Thoracic aorta (tissue), 2 donors: ENCODE results near the gene EPHX1. TPM values are rescaled to one million over a fixed set of nuclear protein-coding genes. Genes with fewer than 3 reads are reported as not detected.

Source experiments
- ATAC-seq: fragments of 150-250 bp; one replicate; pipeline ENCODE4 v1.8.0; 2017; ENCODE audit warnings: low read depth; ENCODE audit not compliant: insufficient number of reproducible peaks, low FRiP score
- DNase-seq: peaks from one replicate; pipeline ENCODE4 v3.0.0-alpha.2; 2020; ENCODE audit warnings: low spot score
- H3K27ac ChIP-seq, 2 donors: fragments of 200-600 bp; sonication (generic); 1 replicate in 1 of 2; 2 replicates in 1 of 2; pipeline ENCODE4 v1.5.1; 2016; ENCODE audit warnings: mild to moderate bottlenecking in 2 of 2, moderate library complexity in 2 of 2
- H3K27me3 ChIP-seq: fragments of 200-600 bp; sonication (generic); replicated peaks from 2 replicates; pipeline ENCODE4 v1.6.0; 2016; ENCODE audit warnings: mild to moderate bottlenecking; ENCODE audit not compliant: insufficient read depth
- H3K36me3 ChIP-seq: fragments of 200-600 bp; sonication (generic); one replicate; pipeline ENCODE4 v1.5.1; 2016
- H3K4me1 ChIP-seq, 2 donors: fragments of 200-600 bp; sonication (generic); 1 replicate in 1 of 2; 2 replicates in 1 of 2; pipeline versions ENCODE4 v1.5.1 to v1.6.0; 2016; ENCODE audit warnings: low read depth in 2 of 2, mild to moderate bottlenecking in 1 of 2; ENCODE audit not compliant: control insufficient read depth in 1 of 2
- H3K4me3 ChIP-seq: fragments of 200-600 bp; sonication (generic); 2 replicates; pipeline ENCODE4 v1.5.1; 2016; ENCODE audit warnings: mild to moderate bottlenecking
- H3K9me3 ChIP-seq: fragments of 200-600 bp; sonication (generic); 2 replicates; pipeline ENCODE4 v1.5.1; 2016
- total RNA-seq, 2 donors: library from RNA; depleted of rRNA; stranded (reverse); fragments of >200 nt; gene quantifications; one replicate each; pipeline versions ENCODE4 v1.1.0 to v1.2.3, GENCODE V29; 2016
- TF ChIP-seq, protein P1 (sequence below): fragments of 200-600 bp; sonication (generic); IDR thresholded peaks from one replicate; pipeline ENCODE4 v1.5.1; 2019; ENCODE audit warnings: antibody characterized with exemption

EPHX1 gene
- total RNA-seq, 2 donors from 2014 or later = 58.9 to 77.6 TPM

DNA sequence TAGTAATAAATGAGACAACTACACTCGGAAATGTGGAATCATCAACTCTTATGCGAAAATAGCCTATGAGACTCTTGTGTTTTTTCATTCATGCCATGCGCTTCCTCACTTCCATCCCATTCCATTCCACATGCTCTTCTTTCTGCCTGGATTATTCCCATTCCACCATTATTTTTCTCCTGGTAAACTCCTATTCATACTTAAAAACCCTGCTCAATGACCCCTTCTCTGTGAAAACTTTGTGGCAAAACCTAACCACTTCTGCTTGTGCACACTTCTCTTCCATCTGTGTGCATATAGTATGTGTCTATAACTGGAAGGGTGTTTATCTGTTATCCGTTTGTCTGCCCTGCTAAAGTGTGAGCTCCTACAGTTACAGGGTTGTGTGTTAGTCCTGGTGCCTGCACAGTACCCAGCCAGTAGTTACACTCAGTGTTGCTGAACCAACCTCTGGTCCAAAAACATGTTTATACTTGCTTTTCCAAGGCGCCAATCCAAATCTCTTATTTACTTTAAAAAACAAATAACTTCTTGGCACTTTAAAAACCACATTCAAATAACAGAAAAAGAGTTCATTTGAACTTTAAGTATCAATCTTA, 10.7 kb downstream of the EPHX1 start:
- no peaks in the 10 kb centered on the region for H3K27me3 ChIP-seq
- no peak for DNase-seq
- no peak overlapping the region for H3K4me3 ChIP-seq
- ATAC-seq = no peak
- no peaks in the 10 kb centered on the region for H3K36me3 ChIP-seq
- H3K27ac ChIP-seq = peak overlapping the region in 1 of 2 donors; percentile 76
- TF ChIP-seq, protein P1, sequence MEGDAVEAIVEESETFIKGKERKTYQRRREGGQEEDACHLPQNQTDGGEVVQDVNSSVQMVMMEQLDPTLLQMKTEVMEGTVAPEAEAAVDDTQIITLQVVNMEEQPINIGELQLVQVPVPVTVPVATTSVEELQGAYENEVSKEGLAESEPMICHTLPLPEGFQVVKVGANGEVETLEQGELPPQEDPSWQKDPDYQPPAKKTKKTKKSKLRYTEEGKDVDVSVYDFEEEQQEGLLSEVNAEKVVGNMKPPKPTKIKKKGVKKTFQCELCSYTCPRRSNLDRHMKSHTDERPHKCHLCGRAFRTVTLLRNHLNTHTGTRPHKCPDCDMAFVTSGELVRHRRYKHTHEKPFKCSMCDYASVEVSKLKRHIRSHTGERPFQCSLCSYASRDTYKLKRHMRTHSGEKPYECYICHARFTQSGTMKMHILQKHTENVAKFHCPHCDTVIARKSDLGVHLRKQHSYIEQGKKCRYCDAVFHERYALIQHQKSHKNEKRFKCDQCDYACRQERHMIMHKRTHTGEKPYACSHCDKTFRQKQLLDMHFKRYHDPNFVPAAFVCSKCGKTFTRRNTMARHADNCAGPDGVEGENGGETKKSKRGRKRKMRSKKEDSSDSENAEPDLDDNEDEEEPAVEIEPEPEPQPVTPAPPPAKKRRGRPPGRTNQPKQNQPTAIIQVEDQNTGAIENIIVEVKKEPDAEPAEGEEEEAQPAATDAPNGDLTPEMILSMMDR = no peak
- peaks cover 40 to 93% of the 10 kb centered on the region in 2 donors for H3K4me1 ChIP-seq
- no peaks in the 10 kb centered on the region for H3K9me3 ChIP-seq

DNA sequence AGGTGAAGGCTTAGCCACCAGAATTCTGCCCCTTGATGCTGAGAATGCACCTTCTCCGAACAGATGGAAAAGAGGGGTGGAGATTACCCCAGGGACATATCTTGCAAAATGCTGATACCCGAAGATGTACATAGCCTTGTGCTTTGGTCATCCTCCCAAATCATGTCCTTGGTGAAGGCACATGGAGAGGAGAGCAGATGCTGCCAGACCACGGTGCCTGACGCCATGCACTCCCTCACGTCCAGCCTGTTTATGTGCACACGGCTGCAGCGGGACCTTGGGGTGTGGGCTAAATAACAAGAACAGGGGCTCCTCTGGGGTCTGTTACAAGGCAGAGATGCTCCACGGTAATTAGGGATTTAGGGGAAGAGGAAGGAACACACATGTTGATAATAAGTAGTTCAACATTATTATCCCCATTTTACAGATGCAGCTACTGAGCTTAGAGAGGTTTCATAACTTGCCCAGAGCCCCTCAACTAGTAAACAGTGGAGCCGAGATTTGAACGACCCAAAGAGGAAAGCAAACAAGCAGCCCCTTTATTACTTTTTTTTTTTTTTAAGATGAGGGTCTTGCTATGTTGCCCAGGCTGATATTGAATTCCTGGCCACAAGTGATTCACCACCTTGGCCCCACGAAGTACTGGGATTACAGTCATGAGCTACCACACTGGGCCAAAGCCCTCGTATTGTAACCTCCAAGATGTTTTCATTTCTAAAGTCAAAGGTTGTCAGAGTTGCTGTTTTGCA, 12.9 kb downstream of the EPHX1 start:
- H3K4me1 ChIP-seq = peaks cover 23 to 82% of the 10 kb centered on the region in 2 donors
- no peak overlapping the region for H3K4me3 ChIP-seq
- no peak for ATAC-seq

DNA sequence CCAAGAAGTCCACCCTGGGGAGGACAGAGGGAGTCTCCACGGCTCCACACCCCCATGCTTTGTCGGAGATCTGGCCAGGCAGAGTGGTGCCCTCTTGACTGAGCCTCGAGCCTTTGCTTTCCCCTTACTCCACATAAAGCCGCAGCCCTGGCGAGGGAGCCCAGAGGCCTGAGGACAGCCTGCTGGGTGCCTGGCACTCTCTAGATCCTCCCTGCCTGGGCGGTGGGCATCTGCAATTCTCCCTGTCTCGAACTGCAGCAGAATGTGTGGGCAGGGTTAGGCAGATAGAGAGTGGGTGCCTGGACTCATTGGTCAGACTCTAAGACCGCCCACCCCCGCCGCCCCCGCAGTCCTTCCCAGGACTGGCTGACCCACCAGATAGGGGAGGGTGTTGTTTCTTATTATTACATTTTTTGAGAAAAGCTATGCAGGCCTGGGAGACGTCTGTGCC, 13.9 kb downstream of the EPHX1 start:
- Histone ChIP-seq H3K9me3 (no peaks in the 10 kb centered on the region), H3K27ac (no peak overlapping the region), H3K36me3 (no peaks in the 10 kb centered on the region), H3K27me3 (no peaks in the 10 kb centered on the region), H3K4me3 (no peak overlapping the region), H3K4me1 (peaks cover 19 to 72% of the 10 kb centered on the region in 2 donors)
- ATAC-seq (no peak), DNase-seq (no peak)
- TF ChIP-seq, protein P1 = no peak

More for the DNA sequence above, 12.9 kb downstream of the EPHX1 start:
- Histone ChIP-seq H3K27me3 (no peaks in the 10 kb centered on the region), H3K36me3 (no peaks in the 10 kb centered on the region), H3K27ac (no peak overlapping the region), H3K9me3 (no peaks in the 10 kb centered on the region)
- TF ChIP-seq, protein P1 = no peak
- no peak for DNase-seq

DNA sequence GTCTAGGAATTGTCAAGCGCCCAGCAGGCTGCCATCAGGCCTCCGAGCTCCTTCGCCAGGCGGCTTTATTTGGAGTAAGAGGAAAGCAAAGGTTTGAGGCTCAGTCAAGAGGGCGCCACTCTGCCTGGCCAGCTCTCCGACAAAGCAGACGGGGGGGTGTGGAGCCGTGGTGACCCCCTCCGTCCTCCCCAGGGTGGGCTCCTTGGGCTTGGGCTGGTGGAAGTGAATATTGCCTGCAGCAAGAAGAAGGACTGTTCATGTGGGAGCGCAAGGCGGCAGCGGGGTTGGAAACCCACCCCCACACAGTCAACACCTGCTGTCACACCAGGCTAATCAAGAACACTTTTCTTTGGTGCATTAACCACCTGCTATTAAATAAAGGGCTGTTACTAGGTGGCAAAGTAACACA, 14.6 kb downstream of the EPHX1 start:
- Histone ChIP-seq H3K27me3 (no peaks in the 10 kb centered on the region), H3K36me3 (peaks cover 6% of the 10 kb centered on the region), H3K4me3 (no peak overlapping the region), H3K9me3 (no peaks in the 10 kb centered on the region), H3K27ac (no peak overlapping the region), H3K4me1 (peaks cover 19 to 67% of the 10 kb centered on the region in 2 donors)
- DNase-seq (no peak), ATAC-seq (no peak)
- TF ChIP-seq, protein P1 = no peak

DNA sequence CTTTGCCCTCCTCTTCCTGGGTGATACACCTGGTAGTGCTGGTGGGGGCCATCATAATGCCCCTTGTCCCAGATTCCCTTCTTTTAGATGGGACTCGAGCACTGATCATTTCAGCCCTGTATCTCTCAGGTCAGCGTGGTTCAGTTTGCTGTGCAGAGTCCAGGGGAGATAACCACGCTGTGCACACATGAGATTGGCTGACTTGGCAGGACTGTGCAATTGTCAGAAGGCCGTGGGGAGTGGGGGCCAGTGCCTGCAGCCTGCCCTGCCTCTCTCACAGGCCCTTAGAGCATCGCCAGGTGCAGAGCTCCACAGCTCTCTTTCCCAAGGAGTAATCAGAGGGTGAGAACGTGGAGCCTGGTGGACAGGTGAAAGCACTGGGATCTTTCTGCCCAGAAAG, 15.2 kb downstream of the EPHX1 start:
- Histone ChIP-seq H3K27ac (no peak overlapping the region), H3K9me3 (no peaks in the 10 kb centered on the region), H3K27me3 (no peaks in the 10 kb centered on the region), H3K36me3 (peaks cover 8% of the 10 kb centered on the region), H3K4me1 (peaks cover 14 to 62% of the 10 kb centered on the region in 2 donors), H3K4me3 (no peak overlapping the region)
- DNase-seq (no peak), ATAC-seq (no peak)
- TF ChIP-seq, protein P1 = no peak
